Loucy (cell line): ENCODE data around the gene MACROD2.

Experiments
- H2AFZ ChIP-seq: fragments of 200-600 bp; sonication (generic); 2 replicates; pipeline ENCODE4 v1.6.0; 2016; ENCODE audit warnings: antibody characterized with exemption, mild to moderate bottlenecking, low read length, moderate library complexity
- H3F3A ChIP-seq: fragments of 200-600 bp; 2 replicates; pipeline ENCODE4 v1.6.0; 2016; ENCODE audit warnings: antibody characterized with exemption, low read depth, mild to moderate bottlenecking
- H3K27me3 ChIP-seq: fragments of 200-600 bp; sonication (generic); 2 replicates; pipeline ENCODE4 v1.6.1; 2014; ENCODE audit warnings: low read length, mild to moderate bottlenecking; ENCODE audit not compliant: insufficient read depth, poor library complexity, severe bottlenecking
- H3K36me3 ChIP-seq: fragments of 200-600 bp; sonication (generic); 2 replicates; pipeline ENCODE4 v1.6.1; 2016; ENCODE audit warnings: low read length; ENCODE audit not compliant: insufficient read depth
- H3K4me1 ChIP-seq: fragments of 200-600 bp; sonication (generic); 2 replicates; pipeline ENCODE4 v1.5.1; 2014; ENCODE audit warnings: low read length, mild to moderate bottlenecking; ENCODE audit not compliant: insufficient read depth, poor library complexity, severe bottlenecking
- H3K4me2 ChIP-seq: fragments of 200-600 bp; sonication (generic); 2 replicates; pipeline ENCODE4 v1.6.0; 2014; ENCODE audit warnings: antibody characterized with exemption, low read length, low read depth, mild to moderate bottlenecking; ENCODE audit not compliant: poor library complexity, severe bottlenecking
- H3K4me3 ChIP-seq: fragments of 200-600 bp; sonication (generic); 2 replicates; pipeline ENCODE4 v1.5.1; 2014; ENCODE audit warnings: low read length, mild to moderate bottlenecking, mixed read lengths; ENCODE audit not compliant: poor library complexity, severe bottlenecking
- H3K79me2 ChIP-seq: fragments of 200-600 bp; sonication (generic); 2 replicates; pipeline ENCODE4 v1.6.1; 2014; ENCODE audit warnings: low read length; ENCODE audit not compliant: insufficient read depth
- H3K9ac ChIP-seq: fragments of 200-600 bp; sonication (generic); 2 replicates; pipeline ENCODE4 v1.6.0; 2014; ENCODE audit warnings: mild to moderate bottlenecking, low read depth, low read length, moderate library complexity; ENCODE audit not compliant: poor library complexity, severe bottlenecking
- H3K9me2 ChIP-seq: fragments of 200-600 bp; sonication (generic); replicated peaks from 2 replicates; pipeline ENCODE4 v1.6.1; 2016; ENCODE audit warnings: low read depth, low read length, mixed read lengths
- H3K9me3 ChIP-seq: fragments of 200-600 bp; sonication (generic); 2 replicates; pipeline ENCODE4 v1.6.1; 2014; ENCODE audit warnings: mild to moderate bottlenecking, antibody characterized with exemption, low read length, low read depth; ENCODE audit not compliant: insufficient read depth
- H4K20me1 ChIP-seq: fragments of 200-600 bp; sonication (generic); 2 replicates; pipeline ENCODE4 v1.6.0; 2014; ENCODE audit warnings: antibody characterized with exemption, low read length, mild to moderate bottlenecking; ENCODE audit not compliant: insufficient read depth, poor library complexity, severe bottlenecking
- CTCF ChIP-seq: fragments of 200-600 bp; sonication (generic); conservative IDR thresholded peaks from 2 replicates; pipeline ENCODE4 v1.5.1; 2014; ENCODE audit warnings: mild to moderate bottlenecking, antibody characterized with exemption, low read length
- EZH2phosphoT487 ChIP-seq: fragments of 200-600 bp; IDR thresholded peaks from 2 replicates; pipeline ENCODE4 v1.6.1; 2018; ENCODE audit warnings: antibody characterized with exemption, mild to moderate bottlenecking, moderate library complexity, borderline replicate concordance

The MACROD2 gene

GRCh38 chr20:16050366-16050765, 2055.1 kb downstream of the MACROD2 start:
- no peak overlapping the region for H3K4me2 ChIP-seq

GRCh38 chr20:16051968-16052367, 2056.7 kb downstream of the MACROD2 start:
- no peaks in the 10 kb centered on the region for H3K9me2 ChIP-seq
- H2AFZ ChIP-seq, result no peak overlapping the region
- H4K20me1 ChIP-seq, result no peaks in the 10 kb centered on the region
- H3K36me3 ChIP-seq, result no peaks in the 10 kb centered on the region
- H3K4me1 ChIP-seq, result no peaks in the 10 kb centered on the region
- H3K4me3 ChIP-seq, result no peak overlapping the region
- no peak overlapping the region for H3K9ac ChIP-seq
- no peaks in the 10 kb centered on the region for H3K79me2 ChIP-seq
- TF ChIP-seq EZH2phosphoT487 (no peak), CTCF (no peak)
- no peaks in the 10 kb centered on the region for H3F3A ChIP-seq
- no peaks in the 10 kb centered on the region for H3K9me3 ChIP-seq
- H3K4me2 ChIP-seq, result no peak overlapping the region
- no peaks in the 10 kb centered on the region for H3K27me3 ChIP-seq

More at GRCh38 chr20:16050366-16050765, 2055.1 kb downstream of the MACROD2 start:
- TF ChIP-seq EZH2phosphoT487 (no peak), CTCF (no peak)
- H3K4me1 ChIP-seq, result no peaks in the 10 kb centered on the region
- no peak overlapping the region for H3K9ac ChIP-seq
- H3K4me3 ChIP-seq, result no peak overlapping the region
- H3K27me3 ChIP-seq, result no peaks in the 10 kb centered on the region
- no peaks in the 10 kb centered on the region for H3K9me2 ChIP-seq
- no peaks in the 10 kb centered on the region for H3K9me3 ChIP-seq
- H2AFZ ChIP-seq, result no peak overlapping the region
- H3K36me3 ChIP-seq, result no peaks in the 10 kb centered on the region
- H4K20me1 ChIP-seq, result no peaks in the 10 kb centered on the region
- H3F3A ChIP-seq, result no peaks in the 10 kb centered on the region
- no peaks in the 10 kb centered on the region for H3K79me2 ChIP-seq

GRCh38 chr20:16052456-16052855, 2057.1 kb downstream of the MACROD2 start:
- H3K27me3 ChIP-seq, result no peaks in the 10 kb centered on the region
- H3K36me3 ChIP-seq, result no peaks in the 10 kb centered on the region
- H3K4me2 ChIP-seq, result no peak overlapping the region
- no peak for TF ChIP-seq CTCF
- TF ChIP-seq EZH2phosphoT487, result no peak
- H3K4me3 ChIP-seq, result no peak overlapping the region
- no peaks in the 10 kb centered on the region for H3K4me1 ChIP-seq
- no peaks in the 10 kb centered on the region for H4K20me1 ChIP-seq
- H2AFZ ChIP-seq, result no peak overlapping the region
- no peaks in the 10 kb centered on the region for H3K9me2 ChIP-seq
- H3K9ac ChIP-seq, result no peak overlapping the region
- no peaks in the 10 kb centered on the region for H3K79me2 ChIP-seq
- H3K9me3 ChIP-seq, result no peaks in the 10 kb centered on the region
- H3F3A ChIP-seq, result no peaks in the 10 kb centered on the region
